Measurements from ENCODE around the gene PPFIBP1.
"Not testable (repeated sequence)": the region's sequence is repeated elsewhere in the genome, so short reads cannot be mapped to it uniquely, and the experiment has no call there.

Gene PPFIBP1

DNA sequence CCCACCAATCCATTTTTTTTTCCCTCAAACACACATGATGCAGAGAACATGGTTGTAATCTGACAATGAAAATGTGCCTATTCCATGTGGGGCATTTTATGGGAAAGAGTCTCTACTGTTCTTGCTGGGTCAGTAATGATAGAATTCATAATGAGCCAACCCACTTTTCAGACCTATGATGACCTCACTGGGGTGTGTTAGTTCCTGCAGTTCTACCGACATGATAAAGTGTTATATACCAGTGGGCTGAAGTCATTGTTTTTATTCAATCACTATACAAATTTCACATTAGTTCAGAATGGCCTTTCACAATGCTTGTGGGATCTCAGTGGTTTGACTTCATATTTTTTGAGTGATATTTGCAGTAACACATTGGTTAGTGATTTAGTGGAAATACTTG lies 47.5 kb downstream of the PPFIBP1 start:
- FAIRE-seq, result no peak

GRCh38 chr12:27572486-27573255 lies 48.7 kb downstream of the PPFIBP1 start:
- FAIRE-seq, result no peak

- no peak for FAIRE-seq
Observed at GRCh38 chr12:27573972-27574371, 50.0 kb downstream of the PPFIBP1 start.

- no peak for FAIRE-seq
Observed at GRCh38 chr12:27575090-27575761, 51.2 kb downstream of the PPFIBP1 start.

- no peak for FAIRE-seq
Observed at GRCh38 chr12:27575762-27576118, 51.7 kb downstream of the PPFIBP1 start.

- no peak for FAIRE-seq
Observed at GRCh38 chr12:27576667-27577347, 52.8 kb downstream of the PPFIBP1 start.

- FAIRE-seq, result no peak
Observed at GRCh38 chr12:27577688-27578087, 53.7 kb downstream of the PPFIBP1 start.

- FAIRE-seq, result no peak
Observed at GRCh38 chr12:27578689-27579372, 54.8 kb downstream of the PPFIBP1 start.

GRCh38 chr12:27580561-27581330 lies 56.7 kb downstream of the PPFIBP1 start:
- no peak for FAIRE-seq

GRCh38 chr12:27581331-27581671 lies 57.3 kb downstream of the PPFIBP1 start:
- not testable (repeated sequence) for FAIRE-seq

GRCh38 chr12:27581833-27582232 lies 57.8 kb downstream of the PPFIBP1 start:
- not testable (repeated sequence) for FAIRE-seq

DNA sequence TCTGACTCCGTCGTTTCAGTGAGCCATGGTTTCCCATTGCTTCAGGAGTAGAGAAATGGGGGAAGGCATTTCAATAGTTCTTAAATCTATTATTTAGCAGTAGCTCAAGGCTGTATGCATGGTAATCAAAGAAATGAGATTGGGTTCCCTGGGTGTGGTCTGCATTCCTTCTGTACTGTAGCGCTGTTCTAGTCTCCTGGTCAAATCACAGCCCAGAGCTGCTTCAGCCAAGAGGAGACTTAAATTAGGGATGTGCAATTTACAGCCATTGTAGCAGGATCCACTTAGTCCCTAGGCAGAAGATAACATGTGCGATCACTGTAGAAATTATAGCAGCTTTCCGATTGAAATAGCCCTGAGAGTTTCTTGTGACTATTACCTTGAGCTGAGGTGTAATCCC lies 58.4 kb downstream of the PPFIBP1 start:
- not testable (repeated sequence) for FAIRE-seq

DNA sequence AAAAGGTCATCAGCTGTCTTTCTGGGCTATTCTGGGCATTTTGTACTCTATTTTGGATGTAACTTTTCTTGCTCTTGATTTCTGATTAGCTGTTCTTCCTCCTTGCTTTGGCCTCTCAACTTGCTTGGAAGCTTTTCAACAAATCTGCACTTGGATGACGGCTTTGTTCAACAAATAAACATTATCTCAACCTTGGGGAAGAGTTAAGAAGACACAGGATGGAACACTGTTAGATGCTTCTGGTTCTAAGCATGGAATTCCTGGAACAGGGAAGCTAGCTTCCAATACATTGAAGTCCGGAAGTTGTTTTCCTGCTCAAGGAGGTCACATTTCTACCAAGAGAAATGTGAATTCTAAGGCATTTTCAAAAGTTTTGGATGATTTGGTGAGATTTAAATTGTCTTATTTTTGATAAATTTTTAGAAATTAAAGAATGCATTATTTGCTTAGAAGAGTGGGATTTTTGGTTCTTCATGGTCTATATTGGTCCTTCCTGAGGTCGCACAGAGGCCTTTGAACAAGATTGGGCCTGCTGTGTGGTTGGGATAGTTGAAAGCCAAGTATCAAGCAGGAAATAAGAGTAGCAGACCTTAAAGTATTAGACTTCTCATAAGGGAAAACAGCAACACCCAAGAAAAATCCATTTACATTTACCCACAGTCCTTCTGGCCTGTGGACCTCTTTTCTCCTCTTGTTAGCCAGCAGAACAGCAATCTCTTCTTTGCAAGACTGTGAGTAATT lies 59.2 kb downstream of the PPFIBP1 start:
- no peak for FAIRE-seq

DNA sequence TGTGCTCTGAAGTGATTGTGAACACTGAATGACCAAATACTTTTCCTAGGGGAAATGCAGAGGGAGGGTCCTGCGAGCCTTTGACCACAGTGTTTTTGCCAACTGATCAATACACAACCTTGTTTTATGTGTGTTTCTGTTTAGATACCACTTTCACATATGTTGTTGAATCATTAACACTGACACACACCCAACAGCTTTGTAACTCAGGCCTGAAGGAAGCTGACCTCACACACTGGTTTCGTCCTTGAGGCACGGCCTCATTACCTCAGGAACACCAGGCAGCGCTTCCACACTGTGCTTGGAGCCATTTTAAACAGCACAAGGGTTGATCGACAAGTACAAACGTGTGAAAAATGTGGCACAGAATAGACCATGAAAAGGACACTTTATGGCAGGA lies 60.0 kb downstream of the PPFIBP1 start:
- no peak for FAIRE-seq

DNA sequence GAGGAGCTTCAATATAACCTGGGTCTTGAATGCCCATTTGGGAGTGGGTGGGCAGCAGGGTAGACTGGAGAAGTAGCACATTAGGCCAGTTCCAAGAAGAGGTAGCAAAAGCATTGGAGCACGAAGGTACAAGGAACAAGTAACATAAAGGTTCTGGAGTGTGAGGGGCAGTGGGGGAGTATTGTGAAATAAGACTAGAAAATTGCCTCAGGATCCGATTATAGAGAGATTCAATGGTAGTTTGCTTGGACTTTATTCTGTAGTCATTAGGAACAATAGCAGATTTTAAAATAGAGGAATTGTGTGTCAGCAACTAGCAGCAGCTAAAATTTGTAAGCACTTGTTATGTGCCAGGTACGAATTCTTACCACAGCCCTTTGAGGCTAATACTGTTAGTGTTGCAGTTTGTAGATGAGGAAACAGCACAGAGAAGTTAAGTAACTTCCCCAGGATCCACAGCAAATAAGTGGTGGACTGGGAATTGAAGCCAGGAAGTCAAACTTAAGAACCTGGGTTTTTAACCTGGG lies 61.8 kb downstream of the PPFIBP1 start:
- no peak for FAIRE-seq

DNA sequence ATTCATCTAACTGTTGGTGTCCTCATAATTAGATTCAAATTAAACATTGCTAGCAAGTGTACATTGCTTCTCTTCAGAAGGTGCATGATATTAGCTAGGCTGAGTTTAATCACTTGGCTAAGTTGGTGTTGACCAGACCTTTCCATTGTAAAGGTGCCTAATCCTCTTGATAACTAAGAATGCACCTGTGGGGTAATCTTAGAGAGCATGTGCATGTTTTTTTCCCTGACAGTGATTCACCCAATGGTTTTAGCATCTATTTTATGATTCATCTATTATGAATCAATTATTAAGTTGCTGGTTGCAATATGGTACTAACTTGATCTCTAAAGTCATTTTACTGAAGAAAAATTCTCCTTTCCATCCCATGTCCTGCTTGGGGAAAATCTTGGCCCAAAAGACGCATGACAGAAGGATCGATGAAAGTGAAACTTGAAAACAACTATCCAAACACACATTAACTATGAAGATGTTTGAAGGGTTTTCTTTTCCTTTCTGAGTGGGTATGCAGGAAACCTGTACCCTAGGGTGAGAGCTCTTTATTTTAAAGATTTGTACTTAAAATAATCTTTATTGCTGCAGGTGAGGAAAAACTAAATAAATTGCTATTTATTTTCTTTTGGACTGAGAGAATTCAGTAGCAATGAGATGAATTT lies 64.2 kb downstream of the PPFIBP1 start:
- not testable (repeated sequence) for FAIRE-seq

DNA sequence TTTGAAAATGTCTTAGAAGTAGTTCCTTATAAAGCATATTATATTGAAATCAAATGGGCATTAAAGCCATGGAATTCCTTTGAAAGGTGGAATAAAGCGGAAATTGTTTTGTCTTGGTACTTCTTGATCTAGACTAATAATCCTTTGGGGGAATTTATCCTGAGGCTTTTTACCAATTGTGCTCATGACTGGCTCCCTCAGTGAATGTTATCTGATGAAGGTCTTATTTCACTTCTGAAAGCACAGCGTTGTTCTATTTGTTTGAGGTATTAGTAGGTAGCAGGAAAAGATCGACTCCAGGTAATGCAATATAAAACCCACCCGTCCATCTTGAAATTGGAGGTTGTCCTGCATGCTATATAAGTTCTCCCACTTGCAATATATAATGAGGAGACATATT lies 64.8 kb downstream of the PPFIBP1 start:
- no peak for FAIRE-seq

DNA sequence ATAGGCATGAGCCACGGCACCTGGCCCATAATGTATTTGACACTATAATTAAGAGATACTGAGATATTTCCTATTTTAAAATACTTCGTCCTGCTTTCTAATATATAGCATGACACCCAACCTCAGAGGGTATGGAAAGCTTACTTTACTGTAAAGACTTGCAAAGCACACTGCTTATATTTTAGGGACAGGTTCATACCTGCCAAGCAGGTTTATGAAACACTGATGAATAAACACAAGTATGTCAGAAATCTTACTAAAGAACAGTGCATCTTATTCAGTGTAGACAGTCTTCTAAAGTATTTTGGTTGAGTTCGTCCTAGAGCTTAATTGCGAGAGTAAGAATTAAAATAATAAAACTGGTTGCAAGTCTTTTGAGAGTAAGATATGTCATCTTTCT lies 65.4 kb downstream of the PPFIBP1 start:
- FAIRE-seq, result no peak

GRCh38 chr12:27591698-27592097 lies 67.7 kb downstream of the PPFIBP1 start:
- not testable (repeated sequence) for FAIRE-seq

DNA sequence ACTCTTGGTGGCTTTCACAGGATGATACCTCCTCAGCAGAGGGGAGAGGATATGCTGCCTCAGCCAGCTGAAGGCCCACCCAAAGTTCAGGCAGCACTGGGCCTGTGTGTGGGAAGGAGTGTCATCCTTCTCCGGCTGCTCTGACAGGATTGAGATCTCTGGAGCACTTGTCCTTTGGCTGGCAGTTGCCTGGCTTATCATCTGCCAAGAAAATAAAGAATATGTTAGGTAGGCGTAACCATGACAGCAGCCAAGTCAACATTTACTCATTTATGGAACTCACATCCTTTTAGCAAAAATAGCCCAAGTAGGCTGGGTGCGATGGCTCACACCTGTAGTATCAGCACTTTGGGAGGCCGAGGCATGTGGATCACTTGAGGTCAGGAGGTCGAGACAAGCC lies 68.5 kb downstream of the PPFIBP1 start:
- no peak for FAIRE-seq

DNA sequence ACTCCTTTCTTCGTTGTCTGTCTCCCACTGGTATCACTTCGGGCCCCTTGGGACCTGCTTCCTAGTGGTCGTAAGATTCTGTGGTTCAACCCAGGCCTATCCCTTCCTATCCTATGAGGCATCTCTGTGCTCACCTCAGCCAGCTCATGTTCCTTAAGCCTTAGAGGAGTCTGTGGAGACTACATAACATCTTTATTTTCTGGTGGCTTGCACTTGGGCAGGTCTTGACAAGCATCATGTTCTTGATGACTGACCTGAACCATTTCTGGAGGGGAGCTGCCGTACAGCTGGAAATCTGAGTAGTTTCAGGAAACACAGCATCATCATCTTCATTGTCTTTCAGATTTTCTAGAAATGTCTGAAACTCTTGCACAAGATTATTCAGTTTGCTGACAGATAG lies 69.3 kb downstream of the PPFIBP1 start:
- no peak for FAIRE-seq
